HG03457 (cell line): ENCODE data around the gene RHBDF1.

Experiments used
- ATAC-seq: cut with Tn5 transposase; IDR thresholded peaks from one replicate; pipeline ENCODE4 v1.9.1; 2021; ENCODE audit warnings: moderate number of reproducible peaks; ENCODE audit not compliant: unreplicated experiment

Gene RHBDF1

DNA sequence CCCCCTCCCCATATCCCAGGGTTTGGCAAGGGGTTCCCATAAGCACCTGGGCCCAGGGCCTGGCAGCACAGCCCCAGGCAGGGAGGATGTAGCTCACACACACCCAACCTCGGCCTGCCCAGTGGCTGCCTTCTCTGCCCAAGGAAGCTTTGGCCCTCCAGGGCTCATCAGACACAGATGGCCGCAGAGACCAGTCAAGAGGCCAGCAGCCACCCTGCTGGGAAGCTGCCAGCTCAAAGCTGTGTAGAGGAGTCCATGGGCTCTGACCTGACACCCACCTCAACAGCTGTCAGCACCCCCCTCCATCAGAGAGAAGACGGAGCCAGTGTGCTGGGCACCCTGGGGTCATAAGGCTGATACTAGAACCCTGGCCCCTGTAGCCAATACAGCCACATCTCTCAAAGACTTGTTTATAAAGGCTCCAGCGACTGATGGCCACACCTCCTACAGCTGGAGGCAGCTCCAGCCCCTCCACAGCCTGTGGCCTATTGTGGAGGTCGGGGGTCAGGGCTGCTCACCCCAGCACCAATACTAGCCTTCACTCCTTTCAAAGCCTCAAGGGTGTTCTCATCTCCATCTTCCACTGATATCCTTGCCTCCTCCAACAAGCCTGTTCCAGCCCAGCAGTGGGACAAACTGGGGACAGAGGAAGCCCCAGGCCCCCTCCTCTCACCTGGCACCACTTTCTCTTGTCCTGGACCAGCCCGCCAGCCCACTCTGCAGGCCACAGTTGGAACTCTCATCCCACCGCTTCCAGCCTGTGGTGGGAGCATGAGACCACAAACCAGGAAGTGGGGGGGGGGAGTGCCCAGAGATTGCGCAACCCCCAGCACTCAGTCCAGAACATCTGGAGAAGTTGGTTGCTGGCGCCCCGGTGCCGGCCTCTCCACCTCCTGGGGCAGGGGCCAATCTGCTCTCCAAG is 3.4 kb upstream of the RHBDF1 start:
- ATAC-seq = no peak

DNA sequence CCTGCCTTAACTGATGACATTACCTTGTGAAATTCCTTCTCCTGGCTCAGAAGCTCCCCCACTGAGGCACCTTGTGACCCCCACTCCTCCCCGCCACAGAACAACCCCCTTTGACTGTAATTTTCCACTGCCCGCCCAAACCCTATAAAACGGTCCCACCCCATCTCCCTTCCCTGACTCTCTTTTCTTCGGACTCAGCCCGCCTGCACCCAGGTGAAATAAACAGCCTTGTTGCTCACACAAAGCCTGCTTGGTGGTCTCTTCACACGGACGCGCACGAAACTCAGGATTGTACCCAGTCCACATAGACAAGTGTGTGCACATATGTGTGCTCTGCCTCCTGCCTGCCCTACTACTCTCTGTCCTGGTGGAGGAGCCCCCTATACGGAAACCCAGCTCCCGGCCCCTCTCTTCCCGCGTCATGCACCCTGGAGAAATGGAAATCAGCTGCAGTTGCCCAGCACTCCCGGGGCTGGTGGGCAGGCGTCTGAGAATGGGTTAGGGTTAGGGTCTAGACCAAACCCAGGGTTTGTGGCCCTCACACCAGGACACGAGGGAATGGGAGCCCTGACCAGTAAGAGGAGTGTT is 2.4 kb upstream of the RHBDF1 start:
- ATAC-seq = no peak

DNA sequence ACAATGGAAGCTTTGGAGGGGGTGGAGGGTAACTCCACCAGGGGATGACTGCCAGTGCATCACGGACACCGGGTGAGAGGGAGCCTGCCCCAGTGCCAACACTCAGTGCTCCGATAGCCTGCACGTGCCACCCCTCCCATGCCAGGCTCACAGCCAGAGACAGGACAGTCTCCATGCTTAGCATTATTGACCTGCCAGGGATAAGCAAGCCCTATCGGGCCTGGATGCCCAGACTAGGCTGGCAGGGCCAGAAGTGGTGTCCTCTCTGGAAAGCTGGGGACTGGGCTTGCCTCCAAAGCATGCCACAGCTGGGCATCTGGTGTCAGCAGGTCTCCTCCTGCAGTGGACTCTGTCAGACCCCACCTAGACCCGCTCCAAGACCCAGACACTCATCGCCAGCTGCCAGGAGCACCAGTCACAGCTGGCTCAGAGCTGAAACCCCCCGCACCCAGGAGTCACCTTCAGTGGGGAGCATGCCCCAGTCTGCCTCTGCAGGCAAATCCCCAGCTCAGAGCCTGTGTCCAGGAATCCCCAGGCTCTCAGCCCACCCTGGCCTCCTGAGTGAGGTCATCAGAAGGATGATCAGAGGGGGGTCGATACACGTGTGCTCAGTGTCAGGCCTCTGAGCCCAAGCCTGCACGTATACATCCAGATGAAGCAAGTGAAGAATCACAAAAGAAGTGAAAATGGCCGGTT is 1.8 kb upstream of the RHBDF1 start:
- no peak for ATAC-seq

DNA sequence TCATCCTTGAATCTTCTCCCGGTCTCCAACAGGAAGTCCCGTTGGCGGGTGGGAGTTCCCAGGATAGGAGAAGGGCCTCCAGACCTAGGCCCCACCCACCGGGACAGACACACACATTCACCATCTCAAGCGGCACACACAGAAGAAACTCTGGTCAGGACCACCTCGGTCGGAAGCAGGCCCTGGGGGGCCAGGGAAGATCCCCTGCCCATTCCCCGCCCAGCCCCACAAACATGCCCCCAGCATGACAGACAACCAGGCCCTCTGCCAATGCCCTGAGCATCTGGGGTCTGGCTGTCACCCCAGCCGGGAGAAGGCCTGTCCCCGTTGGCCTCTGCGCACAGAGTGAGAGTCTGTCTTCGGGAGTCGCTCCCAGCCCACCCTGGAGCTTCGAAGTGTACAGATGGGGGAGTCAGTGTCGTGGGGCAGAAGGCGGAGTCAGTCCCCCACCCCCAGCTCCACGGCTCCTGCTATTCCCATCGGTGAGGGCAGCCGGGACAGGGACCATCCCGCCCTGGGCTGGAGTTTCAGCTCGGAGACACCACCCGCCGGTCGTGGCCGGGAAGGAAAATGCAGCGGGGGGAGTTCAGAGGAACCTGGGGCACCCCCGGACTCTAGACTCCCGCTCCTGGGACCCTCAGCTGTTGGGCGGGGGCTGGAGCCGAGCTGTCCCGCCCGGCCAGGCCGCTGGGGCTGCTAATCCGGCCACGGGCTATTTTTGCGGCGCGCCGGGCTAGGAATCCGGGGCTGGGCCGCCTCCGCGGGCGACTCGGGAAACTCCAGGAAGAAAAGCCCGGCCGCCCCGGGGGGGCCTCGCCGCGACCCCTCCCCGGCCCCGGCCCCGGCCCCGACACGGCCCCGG is 660 bp downstream of the RHBDF1 start:
- no peak for ATAC-seq

DNA sequence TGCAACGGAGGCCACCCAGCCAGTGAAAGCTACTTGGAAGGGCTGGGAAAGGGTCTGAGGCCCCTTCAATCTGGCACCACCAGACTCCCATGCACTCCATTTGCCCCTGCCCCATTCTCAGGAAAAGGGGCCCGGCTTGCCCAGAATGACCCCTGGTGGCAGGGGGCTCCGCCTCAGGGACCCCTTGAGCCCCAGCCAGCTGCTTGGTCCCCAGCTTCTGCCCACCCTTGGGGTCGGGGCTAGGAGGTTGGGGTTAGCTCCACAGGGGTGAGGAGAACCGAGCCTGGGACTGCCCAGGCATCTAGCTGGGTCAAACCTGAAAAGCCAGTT is 1.3 kb downstream of the RHBDF1 start:
- ATAC-seq = no peak

DNA sequence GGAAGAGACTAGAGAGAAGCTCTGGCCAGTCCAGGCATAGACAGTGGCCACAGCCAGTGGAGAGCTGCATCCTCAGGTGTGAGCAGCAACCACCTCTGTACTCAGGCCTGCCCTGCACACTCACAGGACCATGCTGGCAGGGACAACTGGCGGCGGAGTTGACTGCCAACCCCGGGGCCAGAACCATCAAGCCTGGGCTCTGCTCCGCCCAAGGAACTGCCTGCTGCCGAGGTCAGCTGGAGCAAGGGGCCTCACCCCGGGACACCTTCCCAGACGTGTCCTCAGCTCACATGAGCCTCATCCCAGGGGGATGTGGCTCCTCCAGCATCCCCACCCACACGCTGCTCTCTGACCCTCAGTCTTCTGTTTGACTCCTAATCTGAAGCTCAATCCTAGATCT is 3.2 kb downstream of the RHBDF1 start:
- no peak for ATAC-seq

DNA sequence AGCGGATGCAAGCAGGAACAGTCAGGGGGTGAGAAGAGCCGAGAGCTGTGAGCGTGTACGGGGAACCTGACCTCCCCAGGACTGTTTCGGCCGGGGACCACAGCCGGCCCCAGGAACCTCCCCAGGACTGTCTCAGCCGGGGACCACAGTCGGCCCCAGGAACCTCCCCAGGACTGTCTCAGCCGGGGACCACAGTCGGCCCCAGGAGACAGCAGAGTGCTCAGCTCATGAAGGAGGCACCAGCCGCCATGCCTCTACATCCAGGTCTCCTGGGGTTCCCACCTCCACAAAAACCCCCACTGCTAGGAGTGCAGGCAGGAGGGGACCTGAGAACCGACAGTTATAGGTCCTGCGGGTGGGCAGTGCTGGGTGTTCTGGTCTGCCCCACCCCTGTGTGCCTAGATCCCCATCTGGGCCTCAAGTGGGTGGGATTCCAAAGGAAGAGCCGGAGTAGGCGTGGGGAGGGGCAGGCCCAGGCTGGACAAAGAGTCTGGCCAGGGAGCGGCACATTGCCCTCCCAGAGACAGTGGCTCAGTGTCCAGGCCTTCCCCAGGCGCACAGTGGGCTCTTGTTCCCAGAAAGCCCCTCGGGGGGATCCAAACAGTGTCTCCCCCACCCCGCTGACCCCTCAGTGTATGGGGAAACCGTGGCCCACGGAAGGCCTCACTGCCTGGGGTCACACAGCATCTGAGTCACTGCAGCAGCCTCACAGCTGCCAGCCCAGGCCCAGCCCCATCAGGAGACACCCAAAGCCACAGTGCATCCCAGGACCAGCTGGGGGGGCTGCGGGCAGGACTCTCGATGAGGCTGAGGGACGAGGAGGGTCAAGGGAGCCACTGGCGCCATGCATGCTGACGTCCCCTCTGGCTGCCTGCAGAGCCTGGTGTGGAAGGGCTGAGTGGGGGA is 4.3 kb downstream of the RHBDF1 start:
- no peak for ATAC-seq

DNA sequence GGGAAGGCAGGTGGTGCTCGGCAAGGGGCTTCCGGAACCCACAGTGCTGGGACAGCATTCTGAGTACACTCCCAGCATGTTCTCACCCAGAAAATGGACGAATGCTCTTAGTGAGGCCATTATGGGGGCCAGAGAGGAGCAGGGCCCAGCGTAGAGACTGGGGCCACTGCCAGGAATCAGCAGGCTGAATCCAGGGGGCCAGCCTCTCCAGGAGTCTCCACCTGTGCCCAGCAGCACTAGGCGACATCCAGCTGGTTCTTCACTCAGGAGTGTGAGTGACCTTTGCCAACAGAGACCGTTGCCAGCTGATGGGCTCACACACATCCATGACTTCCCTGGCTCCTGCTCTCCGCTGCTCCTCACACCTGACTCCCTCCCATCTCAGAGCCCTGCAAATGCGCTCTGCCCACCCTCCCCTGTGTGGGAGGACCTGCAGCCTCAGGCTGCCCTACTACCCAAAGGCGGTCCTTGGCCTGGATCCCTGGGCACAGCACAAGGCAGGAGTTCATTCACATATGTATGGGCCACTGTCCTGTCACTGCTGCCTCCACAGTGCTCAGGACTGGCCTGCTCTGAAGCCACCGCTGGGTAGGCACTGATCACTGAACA is 5.1 kb downstream of the RHBDF1 start:
- no peak for ATAC-seq

DNA sequence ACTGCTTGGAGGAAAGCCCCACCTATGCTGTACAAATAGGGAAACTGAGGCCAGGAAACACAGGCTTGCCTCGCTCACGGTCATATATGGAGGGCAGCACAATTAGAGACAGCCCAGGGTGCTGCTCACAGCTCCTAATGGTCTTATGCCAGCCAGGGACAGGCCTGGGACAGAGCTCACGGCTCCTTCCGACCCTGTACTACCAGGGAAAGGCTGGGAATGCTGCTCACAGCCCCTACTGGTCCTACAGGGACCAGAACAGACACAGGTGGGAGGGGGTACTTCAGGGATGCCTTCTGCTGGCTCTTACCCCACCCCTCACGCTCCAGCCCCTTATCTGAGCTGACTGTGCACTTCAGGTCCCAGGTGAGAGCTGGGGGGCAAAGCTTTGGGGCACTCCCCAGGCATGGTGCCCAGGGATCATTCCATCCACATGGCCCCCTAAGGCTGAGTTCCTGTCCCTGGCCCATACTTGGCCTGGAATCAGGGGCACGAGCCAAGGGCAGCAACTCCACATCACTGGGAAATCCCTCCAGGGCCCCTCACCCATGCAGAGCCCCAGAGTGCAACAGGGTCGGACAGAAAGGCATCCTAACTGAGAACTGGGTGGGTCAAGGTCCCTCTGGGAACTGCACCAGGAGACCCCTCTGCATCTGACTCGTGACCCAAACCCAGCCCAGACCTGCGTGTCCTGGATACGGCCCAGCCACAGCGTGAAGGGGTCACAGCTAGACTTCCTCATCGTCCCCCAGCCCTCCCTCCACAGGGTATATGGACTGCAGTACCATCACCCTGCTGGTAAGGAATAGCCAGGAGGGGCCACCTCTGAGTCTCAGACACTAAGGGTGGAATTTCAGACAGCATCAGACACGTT is 5.9 kb downstream of the RHBDF1 start:
- no peak for ATAC-seq

DNA sequence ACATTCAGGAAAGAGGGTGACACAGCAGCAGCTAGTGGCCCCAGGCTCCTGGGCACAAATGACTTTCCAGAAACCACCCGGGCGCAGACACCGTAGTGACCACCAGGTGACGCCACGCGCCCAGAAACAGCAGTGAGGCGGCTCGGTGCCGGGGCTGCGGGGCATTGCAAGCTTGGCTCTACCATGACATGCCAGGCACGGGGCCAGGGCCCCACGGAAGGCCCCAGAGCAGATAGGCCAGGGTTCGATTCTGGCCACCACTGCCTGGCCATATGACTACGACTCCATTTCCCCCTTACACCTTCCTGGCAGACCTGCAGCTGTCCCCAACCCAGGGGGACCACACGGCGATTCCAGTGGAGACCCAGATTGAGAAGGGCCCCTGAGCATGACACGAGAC is 6.7 kb downstream of the RHBDF1 start:
- ATAC-seq = no peak

DNA sequence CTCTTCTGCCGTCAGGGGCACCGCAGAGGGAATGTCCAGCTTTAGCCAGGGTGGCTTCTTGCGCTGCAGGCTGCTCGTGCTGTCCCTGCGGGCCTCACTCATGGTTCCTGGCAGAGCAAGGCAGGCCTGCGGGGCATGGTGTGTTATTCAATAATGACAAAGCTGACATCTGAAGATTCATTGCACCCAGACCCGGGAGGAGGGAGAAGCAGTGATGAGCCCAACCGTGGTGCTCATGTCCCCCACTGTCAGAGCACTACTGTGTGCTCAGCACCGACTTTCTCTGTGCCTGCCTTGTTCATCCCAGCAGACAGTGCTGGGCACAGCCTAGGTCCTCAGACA is 7.5 kb downstream of the RHBDF1 start:
- no peak for ATAC-seq

DNA sequence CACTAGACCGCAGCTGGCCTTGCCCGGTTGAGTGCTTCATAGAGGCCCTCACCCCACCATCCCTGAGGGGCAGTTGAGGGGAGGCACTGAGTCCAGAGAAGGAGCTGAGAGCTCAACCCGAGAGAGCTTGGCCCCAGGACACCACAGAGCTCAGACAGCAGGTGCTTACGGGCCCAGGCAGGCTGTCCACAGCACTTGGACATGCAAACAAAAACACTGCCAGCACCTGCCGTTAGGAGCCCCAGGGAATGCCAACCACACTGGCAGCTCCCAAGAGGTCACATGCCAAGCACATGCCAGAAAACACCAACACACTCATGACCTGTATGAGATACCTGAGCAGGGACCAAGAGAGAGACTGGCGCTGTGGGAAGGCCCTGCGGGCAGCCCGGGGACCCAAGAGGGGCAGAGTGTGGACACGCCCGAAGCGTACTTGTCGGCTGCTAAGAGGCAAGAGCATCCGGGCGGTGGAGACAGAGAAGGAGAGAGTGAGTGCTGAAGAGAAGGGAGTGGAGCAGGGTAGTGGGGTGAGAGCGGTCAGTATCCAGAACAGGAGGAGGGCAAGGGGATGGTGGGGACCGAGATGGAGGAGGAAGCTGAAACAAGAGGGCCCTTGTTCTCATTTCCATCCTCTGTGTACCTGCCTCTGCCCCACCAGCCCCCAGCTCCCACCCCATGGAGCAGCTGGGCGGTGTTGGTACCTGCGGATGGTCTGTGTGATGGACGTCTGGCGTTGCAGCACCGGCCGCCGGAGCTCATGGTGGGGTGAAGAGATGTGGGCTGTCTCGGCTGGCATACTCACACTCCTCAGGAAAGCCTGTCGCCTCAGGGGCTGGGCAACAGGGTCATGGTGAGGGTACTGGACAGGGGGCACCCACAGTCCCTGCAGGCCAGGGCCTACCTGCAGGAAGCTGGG is 8.2 kb downstream of the RHBDF1 start:
- no peak for ATAC-seq

DNA sequence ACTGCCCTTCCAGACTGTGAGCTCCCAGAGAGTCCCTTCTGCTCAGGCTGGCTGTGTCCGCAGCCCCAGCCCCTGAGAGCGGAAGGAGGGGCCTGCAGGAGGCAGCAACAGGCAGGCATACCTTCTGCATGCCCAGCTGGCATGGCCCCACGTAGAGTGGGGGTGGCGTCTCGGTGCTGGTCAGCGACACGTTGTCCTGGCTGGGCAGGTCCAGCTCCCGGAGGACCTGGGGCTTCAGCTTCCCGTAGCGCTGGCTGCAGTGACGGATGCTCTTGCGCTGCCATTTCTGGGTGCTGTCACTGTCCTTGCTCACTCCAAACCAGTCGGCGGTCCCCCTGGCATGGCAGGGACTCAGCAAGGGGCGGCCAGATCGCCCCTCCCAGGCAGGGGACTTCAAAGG is 9.0 kb downstream of the RHBDF1 start:
- no peak for ATAC-seq

DNA sequence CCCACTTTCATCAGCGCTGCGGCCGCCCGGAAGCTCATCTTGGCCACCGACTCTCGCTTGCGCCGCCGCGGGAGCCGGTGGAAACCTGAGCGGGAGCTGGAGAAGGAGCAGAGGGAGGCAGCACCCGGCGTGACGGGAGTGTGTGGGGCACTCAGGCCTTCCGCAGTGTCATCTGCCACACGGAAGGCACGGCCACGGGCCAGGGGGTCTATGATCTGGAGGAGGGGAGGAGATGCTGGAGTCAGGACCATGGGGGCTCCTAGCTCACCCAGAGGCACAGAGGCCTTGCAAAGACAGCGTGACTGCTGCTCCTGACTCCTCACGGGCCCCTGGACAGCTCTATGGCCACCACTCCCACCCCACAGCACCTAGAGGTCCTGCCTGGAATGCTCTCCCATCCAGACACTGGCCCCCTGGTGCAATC is 9.5 kb downstream of the RHBDF1 start:
- no peak for ATAC-seq

DNA sequence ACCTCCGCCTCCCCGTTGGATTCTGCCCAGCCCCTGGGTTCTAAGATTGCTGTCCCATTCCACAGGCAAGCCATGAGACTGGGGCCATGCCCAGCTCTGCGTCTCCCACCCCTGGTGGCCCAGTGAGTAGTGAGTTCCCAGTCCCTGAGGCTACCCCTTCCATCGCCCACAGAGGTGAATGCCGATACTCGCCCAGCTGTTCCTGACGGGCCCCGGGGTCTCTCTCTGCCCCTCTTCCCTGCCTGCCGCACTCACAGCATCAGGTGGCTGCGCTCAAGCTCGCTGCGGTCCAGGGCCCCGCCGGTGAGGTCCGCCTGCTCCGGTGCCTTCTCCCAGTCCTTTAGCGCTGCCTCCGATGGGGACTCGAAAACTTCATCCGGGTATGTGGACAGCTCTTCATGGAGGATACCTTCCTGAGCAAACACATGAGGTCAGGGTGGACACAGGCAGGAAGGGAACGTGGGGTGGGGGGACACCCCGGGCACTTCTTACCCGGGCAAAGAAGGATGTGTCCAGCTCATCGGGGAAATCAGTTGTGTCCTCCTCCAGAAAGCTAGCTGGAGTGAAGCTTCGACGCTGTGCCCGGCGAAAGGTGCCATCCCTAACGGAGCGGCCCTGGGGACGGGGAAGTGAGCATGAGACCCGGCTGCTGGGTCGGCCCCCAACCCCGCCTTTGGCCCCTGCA is 10.0 kb downstream of the RHBDF1 start:
- ATAC-seq = no peak

DNA sequence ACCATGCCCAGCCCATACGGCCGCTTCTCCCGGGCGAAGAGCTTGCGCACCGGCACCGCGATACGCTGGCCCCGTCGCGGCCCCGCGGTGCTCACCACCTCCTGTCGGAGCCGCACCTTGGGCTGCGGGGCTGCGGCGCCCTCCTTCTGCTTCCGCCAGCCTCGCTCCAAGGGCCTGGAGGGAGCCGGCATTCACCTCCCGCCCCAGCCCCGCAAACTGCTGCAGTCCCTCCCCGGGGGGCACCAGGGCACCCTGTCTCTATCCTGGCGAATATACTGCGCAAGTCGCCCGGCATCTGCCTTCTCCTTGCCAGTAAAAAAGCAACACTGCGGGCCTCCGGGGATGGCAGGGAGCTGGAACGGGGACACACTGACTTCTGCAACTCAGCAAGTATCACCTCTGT is 10.6 kb downstream of the RHBDF1 start:
- no peak for ATAC-seq
